ENCODE measurements around the gene TRIL.

TRIL gene

DNA sequence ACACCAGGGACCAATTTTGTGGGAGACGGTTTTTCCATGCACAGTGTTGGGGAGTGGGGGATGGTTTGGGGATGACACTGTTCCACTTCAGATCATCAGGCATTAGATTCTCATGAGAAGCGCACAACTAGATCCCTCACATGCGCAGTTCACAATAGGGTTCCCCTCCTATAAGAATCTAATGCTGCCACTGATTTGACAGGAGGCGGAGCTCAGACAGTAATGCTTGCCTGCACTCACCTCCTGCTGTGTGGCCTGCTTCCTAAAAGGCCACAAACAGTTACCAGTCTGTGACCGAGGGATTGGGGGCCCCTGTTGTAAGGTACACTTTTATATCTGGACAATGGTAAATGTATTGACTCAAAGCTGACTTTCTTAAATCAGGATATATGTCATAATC lies 45.6 kb upstream of the TRIL start:
- no peaks in the 10 kb centered on the region for H3K79me2 ChIP-seq (ENCODE audit: insufficient read depth, low read depth)

DNA sequence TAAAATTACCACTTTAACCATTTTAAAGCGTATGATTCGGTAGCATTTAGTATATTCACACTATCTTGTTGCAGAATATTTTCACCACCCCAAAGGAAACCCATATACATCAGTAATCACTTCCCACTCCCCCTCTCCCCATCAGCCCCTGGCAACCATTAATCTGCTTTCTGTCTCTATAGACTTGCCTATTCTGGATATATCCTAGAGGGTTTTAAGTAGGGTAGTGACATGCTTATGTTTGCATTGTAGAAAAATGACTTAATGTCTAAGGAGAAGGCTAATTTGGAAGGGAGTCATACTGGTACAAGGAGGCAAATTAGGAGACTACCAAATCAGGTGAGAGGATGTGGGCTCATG lies 42.6 kb upstream of the TRIL start:
- H3K4me3 ChIP-seq (IDR thresholded peaks at IDR 0.05; ENCODE audit: insufficient read depth, low read depth, low read length), result no peak overlapping the region
- H3K27me3 ChIP-seq (ENCODE audit: insufficient read depth, low read depth), result no peaks in the 10 kb centered on the region
- no peaks in the 10 kb centered on the region for H3K36me3 ChIP-seq (ENCODE audit: insufficient read depth)
- H2AFZ ChIP-seq (ENCODE audit: low read depth), result no peak overlapping the region
- H3K9ac ChIP-seq, result no peak overlapping the region
- TF ChIP-seq, protein P1, sequence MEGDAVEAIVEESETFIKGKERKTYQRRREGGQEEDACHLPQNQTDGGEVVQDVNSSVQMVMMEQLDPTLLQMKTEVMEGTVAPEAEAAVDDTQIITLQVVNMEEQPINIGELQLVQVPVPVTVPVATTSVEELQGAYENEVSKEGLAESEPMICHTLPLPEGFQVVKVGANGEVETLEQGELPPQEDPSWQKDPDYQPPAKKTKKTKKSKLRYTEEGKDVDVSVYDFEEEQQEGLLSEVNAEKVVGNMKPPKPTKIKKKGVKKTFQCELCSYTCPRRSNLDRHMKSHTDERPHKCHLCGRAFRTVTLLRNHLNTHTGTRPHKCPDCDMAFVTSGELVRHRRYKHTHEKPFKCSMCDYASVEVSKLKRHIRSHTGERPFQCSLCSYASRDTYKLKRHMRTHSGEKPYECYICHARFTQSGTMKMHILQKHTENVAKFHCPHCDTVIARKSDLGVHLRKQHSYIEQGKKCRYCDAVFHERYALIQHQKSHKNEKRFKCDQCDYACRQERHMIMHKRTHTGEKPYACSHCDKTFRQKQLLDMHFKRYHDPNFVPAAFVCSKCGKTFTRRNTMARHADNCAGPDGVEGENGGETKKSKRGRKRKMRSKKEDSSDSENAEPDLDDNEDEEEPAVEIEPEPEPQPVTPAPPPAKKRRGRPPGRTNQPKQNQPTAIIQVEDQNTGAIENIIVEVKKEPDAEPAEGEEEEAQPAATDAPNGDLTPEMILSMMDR (conservative IDR thresholded peaks at IDR 0.05; ENCODE audit: low read depth, low read length), result no peak
- H3K4me1 ChIP-seq (ENCODE audit: low read depth, poor library complexity, severe bottlenecking), result no peaks in the 10 kb centered on the region
- H3K4me2 ChIP-seq, result no peak overlapping the region
- H3K79me2 ChIP-seq (ENCODE audit: insufficient read depth, low read depth), result no peaks in the 10 kb centered on the region
- H4K20me1 ChIP-seq (ENCODE audit: insufficient read depth), result no peaks in the 10 kb centered on the region
- no peak overlapping the region for H3K27ac ChIP-seq

More for the DNA sequence above, 45.6 kb upstream of the TRIL start:
- Histone ChIP-seq H3K36me3 (ENCODE audit: insufficient read depth) (no peaks in the 10 kb centered on the region), H3K27me3 (ENCODE audit: insufficient read depth, low read depth) (no peaks in the 10 kb centered on the region), H3K4me3 (IDR thresholded peaks at IDR 0.05; ENCODE audit: insufficient read depth, low read depth, low read length) (no peak overlapping the region), H3K4me1 (ENCODE audit: low read depth, poor library complexity, severe bottlenecking) (no peaks in the 10 kb centered on the region), H3K9ac (no peak overlapping the region), H3K4me2 (no peak overlapping the region), H2AFZ (ENCODE audit: low read depth) (no peak overlapping the region), H3K27ac (no peak overlapping the region), H4K20me1 (ENCODE audit: insufficient read depth) (no peaks in the 10 kb centered on the region)
- TF ChIP-seq, protein P1 (conservative IDR thresholded peaks at IDR 0.05; ENCODE audit: low read depth, low read length), result no peak

DNA sequence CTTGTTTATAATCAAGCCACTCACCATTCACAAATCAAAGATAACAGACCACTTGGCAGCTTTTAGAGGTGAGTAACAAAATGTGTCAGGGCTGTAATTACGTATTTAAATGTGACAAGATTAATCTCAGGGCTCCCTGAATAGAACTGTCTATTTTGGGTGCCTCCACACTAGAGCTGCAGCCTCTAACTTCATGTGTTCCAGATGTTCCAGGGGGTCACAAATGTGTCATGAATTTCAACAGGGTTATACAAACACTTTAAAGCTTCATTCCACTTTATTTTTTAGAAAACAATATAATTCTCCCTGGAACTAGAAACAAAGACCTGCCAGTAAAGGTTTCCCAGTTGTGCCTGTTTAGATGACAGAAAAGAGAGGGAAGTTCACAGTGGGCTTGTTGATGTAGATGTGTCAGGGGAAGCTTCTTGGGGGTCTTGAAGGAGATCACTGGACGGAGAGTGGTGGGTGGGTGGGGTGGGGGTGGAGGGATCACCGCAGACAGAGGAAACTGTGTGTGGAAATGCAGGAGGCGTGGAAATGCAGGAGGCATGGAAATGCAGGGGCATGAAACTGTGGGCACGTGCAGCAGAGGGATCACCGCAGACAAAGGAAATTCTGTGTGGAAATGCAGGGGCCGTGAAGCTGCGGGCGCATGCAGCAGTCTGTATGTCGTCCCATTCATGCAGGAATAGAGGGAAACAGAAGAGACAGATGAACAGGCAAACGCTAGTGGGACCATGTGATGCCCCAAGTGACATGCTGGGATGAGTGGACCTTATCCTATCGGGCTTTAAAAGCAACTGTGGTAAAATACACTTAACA lies 42.0 kb upstream of the TRIL start:
- Histone ChIP-seq H2AFZ (ENCODE audit: low read depth) (no peak overlapping the region), H3K4me2 (no peak overlapping the region), H3K4me3 (IDR thresholded peaks at IDR 0.05; ENCODE audit: insufficient read depth, low read depth, low read length) (no peak overlapping the region), H3K36me3 (ENCODE audit: insufficient read depth) (no peaks in the 10 kb centered on the region), H3K9ac (no peak overlapping the region), H3K27me3 (ENCODE audit: insufficient read depth, low read depth) (no peaks in the 10 kb centered on the region), H3K4me1 (ENCODE audit: low read depth, poor library complexity, severe bottlenecking) (no peaks in the 10 kb centered on the region), H3K79me2 (ENCODE audit: insufficient read depth, low read depth) (no peaks in the 10 kb centered on the region), H4K20me1 (ENCODE audit: insufficient read depth) (no peaks in the 10 kb centered on the region), H3K27ac (no peak overlapping the region)
- TF ChIP-seq, protein P1 (conservative IDR thresholded peaks at IDR 0.05; ENCODE audit: low read depth, low read length), result no peak

DNA sequence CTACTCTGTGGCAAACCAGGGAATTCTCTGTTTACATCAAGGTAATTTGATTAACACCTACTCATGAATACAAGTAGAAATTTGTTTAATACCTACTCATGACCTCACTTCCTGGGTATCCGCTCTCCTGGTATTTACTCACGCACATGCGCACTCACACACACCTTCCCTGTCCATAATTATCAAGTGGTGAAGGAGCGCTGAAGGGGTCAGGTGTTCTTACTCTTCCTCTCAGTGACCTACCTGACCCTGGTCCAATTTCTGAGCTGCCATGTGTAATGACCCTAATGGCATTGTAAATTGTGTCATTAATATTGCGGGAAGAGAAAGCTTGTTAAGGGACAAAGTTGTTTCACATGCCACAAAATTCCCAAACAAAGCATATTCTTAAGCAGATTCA lies 41.3 kb upstream of the TRIL start:
- Histone ChIP-seq H3K4me2 (no peak overlapping the region), H3K27me3 (ENCODE audit: insufficient read depth, low read depth) (no peaks in the 10 kb centered on the region), H3K4me3 (IDR thresholded peaks at IDR 0.05; ENCODE audit: insufficient read depth, low read depth, low read length) (no peak overlapping the region), H3K9ac (no peak overlapping the region), H3K36me3 (ENCODE audit: insufficient read depth) (no peaks in the 10 kb centered on the region; the same call in 1 of the 2 replicates), H2AFZ (ENCODE audit: low read depth) (no peak overlapping the region), H4K20me1 (ENCODE audit: insufficient read depth) (no peaks in the 10 kb centered on the region), H3K79me2 (ENCODE audit: insufficient read depth, low read depth) (no peaks in the 10 kb centered on the region), H3K4me1 (ENCODE audit: low read depth, poor library complexity, severe bottlenecking) (no peaks in the 10 kb centered on the region), H3K27ac (no peak overlapping the region)
- TF ChIP-seq, protein P1 (conservative IDR thresholded peaks at IDR 0.05; ENCODE audit: low read depth, low read length), result no peak

All from KMS-11 (cell line).